NCI-H1092 treated with DMSO at 0.1 percent for 48 hours (cell line): Measurements from ENCODE around the gene SLC22A6.

Experiments used
- DNase-seq: peaks from one replicate; lab custom pipeline; 2025; lab: John Stamatoyannopoulos, UW

The SLC22A6 gene

DNA sequence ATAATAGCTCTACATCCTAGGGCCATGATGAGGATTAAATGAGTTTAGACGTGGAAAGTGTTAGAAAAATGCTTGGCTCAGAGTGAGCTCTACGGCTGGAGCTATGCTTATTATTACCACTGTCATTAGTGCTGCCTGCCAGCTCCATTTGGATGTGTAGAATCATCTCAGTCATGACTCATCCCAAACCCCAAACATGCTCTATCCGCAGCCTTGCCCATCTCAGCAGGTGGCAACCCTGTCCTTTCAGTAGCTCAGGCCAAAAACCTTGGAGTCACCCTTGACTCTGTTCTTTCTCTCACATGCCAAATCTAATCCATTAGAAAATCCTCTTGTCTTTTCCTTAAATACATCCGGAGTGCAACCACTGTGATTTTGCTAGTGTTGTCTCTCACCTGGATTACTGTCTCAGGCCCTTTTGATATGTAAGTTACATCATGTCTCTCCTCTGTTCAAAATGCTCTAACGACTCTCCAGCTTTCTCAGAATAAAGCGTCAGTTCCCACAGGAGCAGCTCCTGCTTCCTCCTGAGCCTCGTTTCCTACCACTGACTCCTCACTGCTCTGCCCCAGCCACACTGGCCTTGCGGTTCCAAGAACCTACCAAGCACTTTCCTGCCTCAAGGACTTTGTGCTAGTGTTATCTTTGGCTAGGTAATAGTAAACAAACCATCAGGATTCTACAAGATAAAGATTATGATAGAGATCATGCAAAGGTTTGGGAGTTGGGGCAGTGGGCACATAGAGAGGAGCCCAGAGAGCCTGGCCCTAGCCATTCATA is 53.1 kb downstream of the SLC22A6 start:
- no peak for DNase-seq

DNA sequence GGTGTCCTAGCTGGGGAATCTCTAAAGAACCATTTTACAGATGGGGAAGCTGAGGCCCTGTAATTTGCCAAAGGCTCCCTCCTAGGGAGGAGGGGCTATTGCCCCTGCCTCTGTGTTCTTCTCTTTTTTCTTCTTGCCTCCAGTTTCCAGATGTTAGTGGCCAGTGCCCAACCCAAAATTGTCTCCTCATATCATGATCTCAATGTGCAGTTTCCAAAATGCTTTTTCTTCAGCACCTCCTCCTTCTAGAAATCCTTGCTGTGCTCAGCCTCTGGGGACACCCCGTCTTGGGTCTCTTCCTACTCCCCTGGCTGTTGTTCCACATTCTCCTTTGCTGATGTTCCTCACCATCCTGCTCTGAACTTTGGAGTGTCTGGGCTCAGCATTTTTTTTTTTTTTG is 54.1 kb downstream of the SLC22A6 start:
- DNase-seq = no peak

DNA sequence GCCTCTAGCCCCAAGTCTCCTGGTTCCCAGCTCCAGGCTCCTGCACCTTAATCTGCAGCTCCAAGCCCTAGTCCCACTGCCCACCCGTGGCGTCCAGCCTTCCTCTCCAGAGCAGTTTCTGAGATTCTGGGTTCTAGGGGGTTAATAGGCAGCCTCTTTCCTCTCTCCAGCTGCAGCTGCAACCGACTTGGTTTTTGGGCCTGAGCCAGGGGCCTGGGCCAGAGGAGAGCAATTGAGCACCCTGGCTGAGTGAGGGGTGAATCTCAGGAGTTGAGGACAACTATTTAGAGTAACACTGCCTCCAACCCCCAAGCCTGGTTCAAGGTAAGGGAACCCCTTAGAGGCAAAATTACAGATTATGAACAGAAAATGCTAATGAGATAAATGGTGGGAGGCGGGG is 54.6 kb downstream of the SLC22A6 start:
- peak; percentile 60 for DNase-seq

- DNase-seq = no peak
Measured at GRCh38 chr11:62928011-62928410, 56.8 kb downstream of the SLC22A6 start.

DNA sequence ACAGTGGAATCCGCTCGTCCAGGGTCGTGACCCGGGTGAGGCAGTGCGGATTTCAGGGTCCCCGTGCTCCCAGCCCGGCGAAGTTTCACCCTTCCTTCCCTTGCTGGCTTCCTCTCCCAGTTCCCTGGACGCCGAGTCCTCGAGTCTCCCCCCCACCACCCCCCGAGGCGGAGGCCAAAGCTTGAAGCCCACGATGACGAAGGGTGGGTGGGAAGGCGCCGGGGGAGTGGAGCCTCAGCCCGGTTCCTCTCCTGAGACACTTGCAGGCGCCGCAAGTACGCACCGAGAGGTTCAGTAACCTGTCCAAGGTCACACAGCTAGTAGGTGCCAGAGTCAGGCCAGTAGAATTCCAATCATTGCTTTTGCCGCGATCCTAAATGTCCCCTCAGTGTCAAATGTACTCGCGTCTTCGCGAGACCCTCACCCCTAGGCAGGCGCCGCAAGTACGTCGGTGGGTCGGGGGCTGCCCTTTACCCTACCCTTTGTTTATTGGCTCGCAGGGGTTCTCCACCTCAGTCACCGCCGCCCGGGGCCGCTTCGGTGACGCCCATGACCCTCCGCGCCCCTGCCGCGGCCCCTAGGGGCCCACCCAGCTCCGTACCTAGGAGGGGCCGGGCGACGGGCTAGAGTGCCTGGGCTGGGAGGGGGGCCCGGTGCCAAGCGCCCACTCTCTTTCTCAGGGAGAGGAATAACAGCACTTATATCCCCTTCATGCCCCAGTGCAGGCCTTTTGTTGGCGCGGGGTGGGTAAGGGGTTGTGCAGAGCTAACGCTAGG is 57.9 kb downstream of the SLC22A6 start:
- DNase-seq = no peak
